Panc1 (cell line): ENCODE data around the gene PTPRA. TPM values are rescaled to one million over a fixed set of nuclear protein-coding genes. Genes with fewer than 3 reads are reported as not detected.
"Not testable (repeated sequence)": the region's sequence is repeated elsewhere in the genome, so short reads cannot be mapped to it uniquely, and the experiment has no call there.

Experiments used
- ATAC-seq: fragments of 200-7000 bp; cut with Tn5 transposase; 2 replicates; pipeline ENCODE4 v1.9.1; 2020; ENCODE audit warnings: mild to moderate bottlenecking, moderate library complexity
- BruUV-seq: library from RNA; stranded (reverse); fragments of 400-500 nt; replicated peaks from 2 replicates; lab custom pipeline; 2021; lab: Mats Ljungman, UMichigan
- CTCF ChIA-PET: fragments of 300-600 bp; sonication (Branson Sonifier 250); formaldehyde crosslinking; loops from one replicate; lab custom pipeline; 2022; ENCODE audit warnings: antibody characterized with exemption; lab: Charles Lee
- POLR2A ChIA-PET: fragments of 300-600 bp; sonication (Branson Sonifier 250); formaldehyde crosslinking; loops from one replicate; lab custom pipeline; 2022; ENCODE audit warnings: antibody characterized with exemption; lab: Charles Lee
- DNase-seq: peaks from one replicate; pipeline ENCODE4 v3.0.0-alpha.2; 2010; ENCODE audit warnings: low read depth, low spot score
- H3K27ac ChIP-seq: 2 replicates; pipeline ENCODE4 v1.5.1; 2011; ENCODE audit warnings: mild to moderate bottlenecking, low read length, inconsistent platforms
- H3K27me3 ChIP-seq: fragments of 200-500 bp; sonication (Bioruptor generic); 2 replicates; pipeline ENCODE4 v1.6.0; 2014; ENCODE audit warnings: low read length, inconsistent platforms; ENCODE audit not compliant: control insufficient read depth, insufficient read depth
- H3K36me3 ChIP-seq: fragments of 200-500 bp; sonication (Bioruptor generic); 2 replicates; pipeline ENCODE4 v1.5.1; 2014; ENCODE audit warnings: inconsistent platforms, mild to moderate bottlenecking, low read length, moderate library complexity; ENCODE audit not compliant: control insufficient read depth, insufficient read depth
- H3K4me1 ChIP-seq: 2 replicates; pipeline ENCODE4 v1.5.1; 2011; ENCODE audit warnings: inconsistent platforms, mild to moderate bottlenecking, low read length, moderate library complexity; ENCODE audit not compliant: control insufficient read depth, insufficient read depth
- H3K4me3 ChIP-seq, 2 experiments: 2 replicates each; pipeline ENCODE4 v1.5.1; 2011 to 2012; ENCODE audit warnings: low read depth in 2 of 2, low read length in 2 of 2, mild to moderate bottlenecking in 2 of 2, inconsistent platforms in 1 of 2, moderate library complexity in 1 of 2
- H3K9me3 ChIP-seq: fragments of 200-500 bp; sonication (Bioruptor generic); 2 replicates; pipeline ENCODE4 v1.5.1; 2014; ENCODE audit warnings: low read depth, mild to moderate bottlenecking, inconsistent platforms, low read length, moderate library complexity; ENCODE audit not compliant: control insufficient read depth, insufficient read depth
- CTCF ChIP-seq: fragments of 450-650 bp; IDR thresholded peaks from 2 replicates; pipeline ENCODE4 v1.5.1; 2017; ENCODE audit warnings: mild to moderate bottlenecking
- POLR2AphosphoS5 ChIP-seq: IDR thresholded peaks from 2 replicates; pipeline ENCODE4 v1.6.1; 2012; ENCODE audit warnings: mild to moderate bottlenecking, low read depth, low read length, moderate library complexity
- REST ChIP-seq, 2 experiments: IDR thresholded peaks; 2 replicates each; pipeline ENCODE4 v1.6.1; 2011 to 2012; ENCODE audit warnings: low read depth in 2 of 2, control low read depth in 1 of 2, low read length in 1 of 2, mild to moderate bottlenecking in 1 of 2, moderate library complexity in 1 of 2; ENCODE audit not compliant: insufficient read depth in 1 of 2
- SIN3A ChIP-seq: IDR thresholded peaks from 2 replicates; pipeline ENCODE4 v1.6.1; 2012; ENCODE audit warnings: low read depth, mild to moderate bottlenecking, low read length, moderate library complexity, borderline replicate concordance; ENCODE audit not compliant: insufficient read depth
- TCF7L2 ChIP-seq: IDR thresholded peaks from 2 replicates; pipeline ENCODE4 v1.6.1; 2011; ENCODE audit warnings: mild to moderate bottlenecking, low read depth, low read length, inconsistent platforms
- in situ Hi-C: cut with HindIII; loops from 2 replicates; pipeline ENCODE4 v1.10.0; 2016; ENCODE audit warnings: low sequenced_read_pairs, low pct_unique_long_range_greater_than_20kb
- intact Hi-C: fragments of 100-400 bp; cut with micrococcal nuclease; formaldehyde crosslinking; loops from one replicate; pipeline ENCODE4 v1.10.0; 2022; ENCODE audit not compliant: unreplicated experiment
- total RNA-seq: library from RNA; stranded (reverse); gene quantifications from one replicate; pipeline ENCODE4 v1.2.1, GENCODE V29; 2021; ENCODE audit not compliant: unreplicated experiment

The PTPRA gene
- total RNA-seq, 1 experiment from 2014 or later, result 56.6 TPM

- ATAC-seq, result no peak
- POLR2A ChIA-PET, result no interaction called here
- no peak overlapping the region for H3K27ac ChIP-seq
- no peak for DNase-seq
- CTCF ChIA-PET, result no interaction called here
- no peaks in the 10 kb centered on the region for H3K36me3 ChIP-seq
- intact Hi-C loops (no loop called here), in situ Hi-C loops (no loop called here)
- H3K27me3 ChIP-seq, result peaks cover 11% of the 10 kb centered on the region; the same call in 1 of the 2 replicates
- no peaks in the 10 kb centered on the region for H3K4me1 ChIP-seq
- H3K9me3 ChIP-seq, result no peaks in the 10 kb centered on the region
- no peak overlapping the region for H3K4me3 ChIP-seq
- no TSS peak for BruUV-seq
- no peak for TF ChIP-seq REST (IDR thresholded peaks at IDR 0.05; ENCODE audit: insufficient read depth in 1 of 2, low read depth in 2 of 2, low read length in 1 of 2)
- TF ChIP-seq TCF7L2, result no peak
- TF ChIP-seq SIN3A, result no peak
- no peak for TF ChIP-seq CTCF
- TF ChIP-seq POLR2AphosphoS5, result no peak
Observed at GRCh38 chr20:2829376-2829775, 43.9 kb upstream of the PTPRA start.

GRCh38 chr20:2831206-2831605 is 42.1 kb upstream of the PTPRA start:
- H3K27ac ChIP-seq, in situ Hi-C loops, H3K4me3 ChIP-seq, DNase-seq, H3K27me3 ChIP-seq, H3K4me1 ChIP-seq, POLR2A ChIA-PET, ATAC-seq, H3K36me3 ChIP-seq, CTCF ChIA-PET, BruUV-seq, H3K9me3 ChIP-seq, intact Hi-C loops: not testable (repeated sequence)

GRCh38 chr20:2833761-2834160 is 39.5 kb upstream of the PTPRA start:
- Histone ChIP-seq H3K9me3 (no peaks in the 10 kb centered on the region), H3K4me3 (no peak overlapping the region), H3K4me1 (no peaks in the 10 kb centered on the region), H3K36me3 (no peaks in the 10 kb centered on the region), H3K27me3 (no peaks in the 10 kb centered on the region), H3K27ac (no peak overlapping the region)
- DNase-seq (no peak), ATAC-seq (no peak)
- ChIA-PET CTCF (interaction anchor here (0.7 kb wide), 1 partner anchor 109 kb away, joined by 3 read pairs; no protein-coding TSS in a partner anchor), POLR2A (interaction anchor here (0.6 kb wide), 1 partner anchor 308 kb away, joined by 11 read pairs; no protein-coding TSS in a partner anchor)
- in situ Hi-C loops, result no loop called here
- BruUV-seq, result no TSS peak
- TF ChIP-seq POLR2AphosphoS5, result no peak
- no peak for TF ChIP-seq REST (IDR thresholded peaks at IDR 0.05; ENCODE audit: insufficient read depth in 1 of 2, low read depth in 2 of 2, low read length in 1 of 2)
- TF ChIP-seq CTCF, result no peak
- no peak for TF ChIP-seq SIN3A
- TF ChIP-seq TCF7L2, result no peak
- intact Hi-C loops, result no loop called here
